ENCODE data around the gene MTMR1. TPM values are rescaled to one million over a fixed set of nuclear protein-coding genes. Genes with fewer than 3 reads are reported as not detected.

Gene MTMR1
- total and polyA plus RNA-seq, 2 experiments from 2014 or later: 18.0 to 19.0 TPM

DNA sequence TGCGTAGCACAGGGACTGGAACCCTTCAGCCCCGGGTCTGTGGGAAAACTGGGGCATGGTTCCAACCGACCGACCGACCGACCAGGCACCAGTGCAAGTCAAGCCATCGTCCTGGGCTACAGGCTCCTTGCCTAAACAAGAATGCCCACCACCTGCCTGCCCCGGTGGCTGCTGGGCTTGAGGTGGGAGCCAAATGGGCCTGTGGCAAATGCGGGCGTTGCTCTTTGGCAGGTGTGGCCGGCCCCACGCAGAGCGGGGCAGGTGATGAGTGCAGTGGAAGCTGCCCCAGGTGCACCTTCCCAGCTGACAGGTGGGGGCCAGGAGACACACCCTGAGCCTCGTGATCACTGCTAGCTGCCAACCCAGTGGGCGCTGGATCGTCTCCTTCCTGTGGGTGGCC lies 77.9 kb downstream of the MTMR1 start:
- no peak for DNase-seq (ENCODE audit: low spot score)
- no peak overlapping the region for H3K4me3 ChIP-seq
- WGBS (ENCODE audit: low lambda C conversion rate, missing lambda C conversion rate): 93% methylated on average over 16 of the region's 16 CpGs
- H4K20me1 ChIP-seq (ENCODE audit: insufficient read depth, poor library complexity, severe bottlenecking): no peaks in the 10 kb centered on the region
- H3K9me2 ChIP-seq (replicated peaks; ENCODE audit: insufficient read depth): no peaks in the 10 kb centered on the region
- no peak overlapping the region for H2AFZ ChIP-seq
- H3K9me3 ChIP-seq (ENCODE audit: low read depth): no peaks in the 10 kb centered on the region
- no peak overlapping the region for H3K4me2 ChIP-seq
- H3K27me3 ChIP-seq: no peaks in the 10 kb centered on the region
- no peaks in the 10 kb centered on the region for H3K4me1 ChIP-seq (ENCODE audit: insufficient read depth)
- no peak for TF ChIP-seq EZH2phosphoT487 (IDR thresholded peaks at IDR 0.05; ENCODE audit: low read depth, severe bottlenecking, unreplicated experiment)
- TF ChIP-seq, protein P1, sequence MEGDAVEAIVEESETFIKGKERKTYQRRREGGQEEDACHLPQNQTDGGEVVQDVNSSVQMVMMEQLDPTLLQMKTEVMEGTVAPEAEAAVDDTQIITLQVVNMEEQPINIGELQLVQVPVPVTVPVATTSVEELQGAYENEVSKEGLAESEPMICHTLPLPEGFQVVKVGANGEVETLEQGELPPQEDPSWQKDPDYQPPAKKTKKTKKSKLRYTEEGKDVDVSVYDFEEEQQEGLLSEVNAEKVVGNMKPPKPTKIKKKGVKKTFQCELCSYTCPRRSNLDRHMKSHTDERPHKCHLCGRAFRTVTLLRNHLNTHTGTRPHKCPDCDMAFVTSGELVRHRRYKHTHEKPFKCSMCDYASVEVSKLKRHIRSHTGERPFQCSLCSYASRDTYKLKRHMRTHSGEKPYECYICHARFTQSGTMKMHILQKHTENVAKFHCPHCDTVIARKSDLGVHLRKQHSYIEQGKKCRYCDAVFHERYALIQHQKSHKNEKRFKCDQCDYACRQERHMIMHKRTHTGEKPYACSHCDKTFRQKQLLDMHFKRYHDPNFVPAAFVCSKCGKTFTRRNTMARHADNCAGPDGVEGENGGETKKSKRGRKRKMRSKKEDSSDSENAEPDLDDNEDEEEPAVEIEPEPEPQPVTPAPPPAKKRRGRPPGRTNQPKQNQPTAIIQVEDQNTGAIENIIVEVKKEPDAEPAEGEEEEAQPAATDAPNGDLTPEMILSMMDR (IDR thresholded peaks at IDR 0.05; ENCODE audit: poor library complexity): no peak
- TF ChIP-seq EZH2 (IDR thresholded peaks at IDR 0.05; ENCODE audit: borderline replicate concordance): no peak
- no peak overlapping the region for H3K27ac ChIP-seq
- H3K36me3 ChIP-seq (replicated peaks; ENCODE audit: insufficient read depth, low read depth): no peaks in the 10 kb centered on the region
- H3K79me2 ChIP-seq: no peaks in the 10 kb centered on the region

DNA sequence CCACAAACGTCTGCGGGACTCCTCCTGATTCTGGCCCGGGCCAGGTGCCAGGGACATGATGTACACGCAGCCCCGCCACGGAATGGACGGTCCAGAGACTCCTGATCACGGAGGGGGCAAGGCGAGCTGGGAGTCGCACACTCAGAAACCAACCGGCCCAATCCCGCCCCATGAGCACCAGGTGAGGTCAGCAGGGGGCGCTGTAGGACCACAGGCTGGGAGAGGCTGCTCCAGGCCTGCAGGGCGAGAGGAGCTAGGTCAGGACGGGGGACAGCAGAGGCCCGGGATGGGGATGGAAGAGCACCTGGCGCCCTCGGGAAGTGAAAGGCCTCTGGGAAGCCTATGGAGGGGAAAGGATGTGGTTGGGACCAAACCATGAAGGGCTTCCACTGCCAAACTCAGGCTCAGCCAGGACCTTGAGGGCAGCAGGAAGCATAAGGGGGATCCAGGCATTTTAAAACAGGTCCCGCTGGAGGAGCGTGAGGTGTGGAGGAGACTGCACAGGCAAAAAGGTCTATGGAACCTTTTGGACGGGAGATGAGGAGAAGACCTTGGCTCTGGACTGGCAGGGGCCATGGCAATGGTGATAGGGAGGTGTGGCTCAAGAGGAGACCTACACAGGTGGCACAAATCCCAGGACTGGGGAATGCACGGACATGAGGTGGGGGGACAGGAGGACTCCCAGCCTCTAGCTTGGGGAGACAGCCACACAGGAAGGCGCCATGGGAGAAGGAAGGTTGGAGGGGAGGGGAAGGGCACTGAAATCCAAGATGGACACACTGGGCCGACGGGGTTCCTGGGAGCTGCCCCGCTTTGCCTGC lies 79.2 kb downstream of the MTMR1 start:
- H4K20me1 ChIP-seq (ENCODE audit: insufficient read depth, poor library complexity, severe bottlenecking): no peaks in the 10 kb centered on the region
- WGBS (ENCODE audit: low lambda C conversion rate, missing lambda C conversion rate): 56% methylated on average over 24 of the region's 26 CpGs

DNA sequence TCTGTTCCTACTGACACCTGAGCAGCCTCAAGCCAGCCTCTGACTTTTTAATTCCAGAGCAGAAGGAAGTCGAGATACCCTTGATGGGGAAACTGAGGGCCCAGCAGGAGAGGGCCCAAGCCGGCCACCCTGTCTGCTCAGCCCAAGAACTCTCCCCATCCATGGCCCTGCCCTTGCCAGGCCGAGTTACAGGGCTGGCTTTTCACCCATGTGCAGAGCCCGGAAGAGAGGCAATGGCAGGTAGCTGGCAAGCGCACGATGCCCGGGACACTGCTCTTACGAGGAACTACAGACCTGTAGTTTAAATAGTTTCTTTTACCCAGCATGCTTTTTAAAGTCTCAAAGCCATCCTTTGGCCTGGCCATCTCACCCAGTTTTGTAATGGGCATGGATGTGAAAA lies 79.9 kb downstream of the MTMR1 start:
- Histone ChIP-seq H3K27ac (no peak overlapping the region), H2AFZ (no peak overlapping the region), H3K79me2 (no peaks in the 10 kb centered on the region), H3K9me3 (ENCODE audit: low read depth) (no peaks in the 10 kb centered on the region), H3K36me3 (replicated peaks; ENCODE audit: insufficient read depth, low read depth) (no peaks in the 10 kb centered on the region), H3K27me3 (no peaks in the 10 kb centered on the region), H3K9me2 (replicated peaks; ENCODE audit: insufficient read depth) (no peaks in the 10 kb centered on the region), H4K20me1 (ENCODE audit: insufficient read depth, poor library complexity, severe bottlenecking) (no peaks in the 10 kb centered on the region), H3K4me1 (ENCODE audit: insufficient read depth) (no peaks in the 10 kb centered on the region), H3K4me2 (no peak overlapping the region), H3K4me3 (no peak overlapping the region)
- TF ChIP-seq EZH2phosphoT487 (IDR thresholded peaks at IDR 0.05; ENCODE audit: low read depth, severe bottlenecking, unreplicated experiment) (no peak), EZH2 (IDR thresholded peaks at IDR 0.05; ENCODE audit: borderline replicate concordance) (no peak)
- TF ChIP-seq, protein P1 (IDR thresholded peaks at IDR 0.05; ENCODE audit: poor library complexity): no peak
- WGBS (ENCODE audit: low lambda C conversion rate, missing lambda C conversion rate): 90% methylated on average over 8 of the region's 8 CpGs
- DNase-seq (ENCODE audit: low spot score): no peak

More for the DNA sequence above, 79.2 kb downstream of the MTMR1 start:
- TF ChIP-seq, protein P1 (IDR thresholded peaks at IDR 0.05; ENCODE audit: poor library complexity): peak; percentile 74
- TF ChIP-seq EZH2phosphoT487 (IDR thresholded peaks at IDR 0.05; ENCODE audit: low read depth, severe bottlenecking, unreplicated experiment): no peak
- H3K9me3 ChIP-seq (ENCODE audit: low read depth): no peaks in the 10 kb centered on the region
- no peak overlapping the region for H3K4me2 ChIP-seq
- no peaks in the 10 kb centered on the region for H3K36me3 ChIP-seq (replicated peaks; ENCODE audit: insufficient read depth, low read depth)
- no peak overlapping the region for H3K4me3 ChIP-seq
- no peak overlapping the region for H3K27ac ChIP-seq
- H3K79me2 ChIP-seq: no peaks in the 10 kb centered on the region
- no peaks in the 10 kb centered on the region for H3K27me3 ChIP-seq
- no peaks in the 10 kb centered on the region for H3K9me2 ChIP-seq (replicated peaks; ENCODE audit: insufficient read depth)
- H3K4me1 ChIP-seq (ENCODE audit: insufficient read depth): no peaks in the 10 kb centered on the region
- peak; percentile 83 for DNase-seq (ENCODE audit: low spot score)
- H2AFZ ChIP-seq: no peak overlapping the region
